ENCODE data around the gene ASB5.
A peak's percentile ranks its signal among the peaks of the same experiment; 100 is the strongest.
"Not testable (repeated sequence)": the region's sequence is repeated elsewhere in the genome, so short reads cannot be mapped to it uniquely, and the experiment has no call there.

The ASB5 gene, protein sequence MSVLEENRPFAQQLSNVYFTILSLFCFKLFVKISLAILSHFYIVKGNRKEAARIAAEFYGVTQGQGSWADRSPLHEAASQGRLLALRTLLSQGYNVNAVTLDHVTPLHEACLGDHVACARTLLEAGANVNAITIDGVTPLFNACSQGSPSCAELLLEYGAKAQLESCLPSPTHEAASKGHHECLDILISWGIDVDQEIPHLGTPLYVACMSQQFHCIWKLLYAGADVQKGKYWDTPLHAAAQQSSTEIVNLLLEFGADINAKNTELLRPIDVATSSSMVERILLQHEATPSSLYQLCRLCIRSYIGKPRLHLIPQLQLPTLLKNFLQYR

GRCh38 chr4:176268963-176269362 is at the start of gene ASB5:
Gene ASB5, minus strand, starts transcription at chr4:176269222. Its CDS starts 114 bp downstream, at chr4:176269108.
- no peak for DNase-seq (ENCODE audit: low read depth)

- no peak for DNase-seq (ENCODE audit: low read depth)
These were observed 44.7 kb upstream of the ASB5 start for GRCh38 chr4:176313596-176314336.

- DNase-seq (ENCODE audit: low read depth): peak; percentile 6
These were observed 40.8 kb upstream of the ASB5 start for GRCh38 chr4:176309772-176310171.

GRCh38 chr4:176309046-176309445 is 40.0 kb upstream of the ASB5 start:
- DNase-seq (ENCODE audit: low read depth): no peak

GRCh38 chr4:176308441-176308840 is 39.4 kb upstream of the ASB5 start:
- no peak for DNase-seq (ENCODE audit: low read depth)

DNA sequence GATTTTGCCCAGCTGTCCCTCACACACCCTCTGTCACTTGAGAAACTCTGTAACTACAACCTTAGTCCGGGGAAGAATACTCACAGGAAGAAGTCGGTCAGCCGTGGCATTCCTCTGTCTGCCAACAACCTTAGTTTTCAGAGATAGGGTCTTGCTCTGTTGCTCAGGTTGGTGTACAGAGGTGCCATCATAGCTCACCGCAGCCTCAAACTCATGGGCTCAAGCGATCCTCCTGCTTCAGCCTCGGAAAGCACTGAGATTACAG is 38.6 kb upstream of the ASB5 start:
- no peak for DNase-seq (ENCODE audit: low read depth)

- DNase-seq (ENCODE audit: low read depth): no peak
These were observed 38.0 kb upstream of the ASB5 start for GRCh38 chr4:176306837-176307665.

DNA sequence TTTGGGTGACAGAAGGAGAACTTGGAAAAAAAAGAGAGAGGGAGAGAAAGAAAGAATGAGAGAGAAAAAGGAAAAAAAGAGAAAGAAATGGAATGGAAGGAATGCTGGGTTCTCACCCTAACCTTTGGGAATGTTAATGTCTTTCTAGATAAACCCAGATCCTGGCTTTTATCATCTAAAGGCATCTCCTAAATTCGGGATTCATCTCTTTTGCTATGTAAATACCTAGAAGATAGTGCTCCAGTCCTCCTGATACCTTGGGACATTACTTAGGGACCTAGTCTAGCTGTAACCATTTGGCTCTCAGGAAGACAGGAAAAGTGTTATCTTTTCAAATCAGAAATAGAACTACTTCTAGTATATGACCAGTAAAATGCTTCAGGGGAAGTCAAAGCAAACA is 34.9 kb upstream of the ASB5 start:
- DNase-seq (ENCODE audit: low read depth): no peak

DNA sequence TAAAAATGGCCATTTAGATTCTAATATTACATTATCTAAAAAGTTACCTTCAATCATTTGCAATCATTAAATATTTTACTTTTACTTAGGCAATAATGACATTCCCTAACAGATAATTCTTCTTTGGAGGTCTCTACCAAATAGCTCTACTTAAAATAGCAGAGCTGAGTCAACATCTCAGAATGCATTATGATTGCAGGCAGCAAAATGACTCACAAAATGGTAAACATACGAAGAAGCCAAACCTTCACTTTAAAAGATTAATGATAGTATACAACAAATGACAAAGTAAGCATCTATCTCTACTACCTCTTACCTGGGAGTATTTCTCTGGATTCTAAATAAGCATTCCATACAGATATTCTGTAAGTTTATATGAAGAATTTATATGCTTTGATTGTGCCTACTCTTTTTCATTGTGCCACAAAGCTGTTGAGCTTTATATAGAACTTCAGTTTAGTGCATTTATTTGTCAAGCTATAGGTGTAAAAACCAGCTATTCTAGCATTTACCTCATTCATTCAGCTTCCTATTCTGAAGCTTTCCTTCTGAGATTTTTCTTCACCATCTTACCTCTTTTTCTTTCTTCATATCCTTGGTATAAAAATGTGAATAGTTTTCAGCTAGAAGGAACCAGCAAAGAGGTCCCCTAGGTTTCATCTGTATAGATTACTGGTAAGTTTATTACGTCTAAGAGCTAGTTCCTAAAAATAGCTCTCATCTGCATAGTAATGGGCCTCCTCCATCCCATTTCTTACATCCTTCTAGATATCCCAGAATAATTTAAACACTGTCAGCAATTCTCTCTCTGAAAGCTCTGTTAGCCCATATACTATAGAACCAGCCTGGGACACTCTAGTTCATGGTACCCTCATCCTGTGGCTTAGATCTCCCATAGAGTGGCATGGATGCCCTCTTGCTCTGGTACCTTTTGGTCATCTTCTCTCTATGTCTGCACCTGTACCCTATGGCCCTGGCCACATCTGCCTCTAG is 33.6 kb upstream of the ASB5 start:
- peak; percentile 63 for DNase-seq (ENCODE audit: low read depth)

GRCh38 chr4:176300565-176300964 is 31.5 kb upstream of the ASB5 start:
- no peak for DNase-seq (ENCODE audit: low read depth)

DNA sequence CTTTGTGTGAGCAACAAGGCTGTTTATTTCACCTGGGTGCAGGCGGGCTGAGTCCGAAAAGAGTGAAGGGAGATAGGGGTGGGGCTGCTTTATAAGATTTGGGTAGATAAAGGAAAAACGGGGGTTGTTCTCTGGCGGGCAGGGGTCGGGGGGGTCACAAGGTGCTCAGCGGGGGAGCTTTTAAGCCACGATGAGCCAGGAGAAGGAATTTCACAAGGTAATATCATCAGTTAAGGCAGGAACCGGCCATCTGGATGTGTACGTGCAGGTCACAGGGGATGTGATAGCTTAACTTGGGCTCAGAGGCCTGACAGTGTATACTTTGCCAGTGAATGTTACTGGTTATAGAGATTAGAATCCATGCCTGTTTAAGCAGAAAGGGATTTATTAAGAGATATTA is 31.0 kb upstream of the ASB5 start:
- DNase-seq (ENCODE audit: low read depth): no peak

GRCh38 chr4:176298664-176299063 is 29.6 kb upstream of the ASB5 start:
- no peak for DNase-seq (ENCODE audit: low read depth)

- not testable (repeated sequence) for DNase-seq (ENCODE audit: low read depth)
These were observed 26.9 kb upstream of the ASB5 start for GRCh38 chr4:176295907-176296306.

- DNase-seq (ENCODE audit: low read depth): no peak
These were observed 24.6 kb upstream of the ASB5 start for GRCh38 chr4:176293660-176294059.

- DNase-seq (ENCODE audit: low read depth): no peak
These were observed 23.9 kb upstream of the ASB5 start for GRCh38 chr4:176292920-176293319.

DNA sequence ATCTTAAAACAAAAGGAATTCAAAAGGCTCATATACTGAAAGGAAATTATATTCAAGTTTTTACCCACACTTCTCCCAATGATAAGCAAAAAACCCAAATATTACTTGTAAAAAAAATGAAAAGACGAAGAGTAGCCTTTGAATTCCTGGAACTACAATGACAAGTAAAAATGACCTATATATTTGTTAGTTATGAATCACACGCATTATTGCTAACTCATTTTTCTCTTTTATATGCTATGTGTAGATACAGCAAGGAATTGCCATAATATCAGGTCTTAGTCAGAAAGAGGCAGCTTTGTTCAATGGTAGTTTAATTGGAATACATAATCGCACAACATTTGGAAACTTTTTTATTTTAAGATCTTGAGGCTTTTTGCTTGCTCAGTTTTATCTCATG is 22.7 kb upstream of the ASB5 start:
- DNase-seq (ENCODE audit: low read depth): no peak

DNA sequence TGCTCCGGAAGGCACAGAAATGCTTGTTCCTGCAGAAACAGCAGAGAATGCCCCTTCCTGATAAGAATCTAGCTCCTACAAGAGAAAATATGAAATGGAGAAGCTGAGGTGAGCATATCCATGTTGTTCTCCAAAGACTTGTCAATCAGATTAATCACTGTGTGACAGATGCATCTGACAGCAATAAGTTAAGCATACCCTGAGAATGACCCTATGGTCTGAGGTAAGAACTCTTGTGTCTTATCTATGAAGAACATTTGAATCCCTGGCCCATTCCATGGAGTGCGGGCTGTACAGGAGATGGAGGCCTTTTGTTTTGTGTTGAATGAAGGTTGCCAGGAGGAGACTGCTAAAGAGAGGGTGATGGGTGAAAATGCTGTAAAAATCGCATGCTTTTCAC is 21.5 kb upstream of the ASB5 start:
- no peak for DNase-seq (ENCODE audit: low read depth)

GRCh38 chr4:176289561-176289960 is 20.5 kb upstream of the ASB5 start:
- no peak for DNase-seq (ENCODE audit: low read depth)

DNA sequence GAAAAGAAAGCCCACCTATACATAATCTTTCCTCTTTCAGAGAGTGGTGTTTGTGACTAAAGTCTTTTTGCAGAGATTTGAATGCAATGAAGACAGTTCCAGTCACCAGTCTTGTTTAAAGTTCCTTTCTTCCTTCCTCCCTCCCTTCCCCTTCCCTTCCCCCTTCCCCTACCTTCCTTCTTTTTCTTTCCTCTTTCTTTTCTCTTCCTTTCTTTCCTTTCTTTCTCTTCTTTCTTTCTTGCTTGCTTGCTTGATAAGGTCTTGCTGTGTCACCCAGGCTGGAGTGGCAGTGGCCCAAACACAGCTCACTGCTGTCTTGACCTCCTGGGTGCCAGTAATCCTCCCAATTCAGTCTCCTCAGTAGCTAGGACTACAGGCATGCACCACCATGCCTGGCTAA is 19.0 kb upstream of the ASB5 start:
- no peak for DNase-seq (ENCODE audit: low read depth)

DNA sequence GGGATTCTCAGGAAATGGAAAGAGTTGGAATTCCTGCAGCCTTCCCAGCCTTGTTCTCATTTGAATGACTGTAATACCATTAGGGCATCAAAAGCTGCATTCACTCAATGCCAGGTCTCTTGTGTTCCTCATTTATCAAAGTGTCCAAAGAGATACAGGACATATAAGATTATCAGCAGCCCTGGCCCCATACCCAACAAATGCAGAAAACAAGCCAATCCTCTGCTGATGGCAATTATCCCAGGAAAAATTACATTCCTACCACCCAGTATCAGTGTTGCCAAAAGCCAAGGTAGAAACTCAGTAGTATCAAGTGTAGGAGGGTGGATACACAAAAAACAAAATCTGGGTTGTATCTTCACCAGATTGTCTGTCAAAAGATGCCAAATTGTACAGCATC is 18.5 kb upstream of the ASB5 start:
- no peak for DNase-seq (ENCODE audit: low read depth)

- DNase-seq (ENCODE audit: low read depth): peak; percentile 86
These were observed 17.7 kb upstream of the ASB5 start for GRCh38 chr4:176286728-176287127.

DNA sequence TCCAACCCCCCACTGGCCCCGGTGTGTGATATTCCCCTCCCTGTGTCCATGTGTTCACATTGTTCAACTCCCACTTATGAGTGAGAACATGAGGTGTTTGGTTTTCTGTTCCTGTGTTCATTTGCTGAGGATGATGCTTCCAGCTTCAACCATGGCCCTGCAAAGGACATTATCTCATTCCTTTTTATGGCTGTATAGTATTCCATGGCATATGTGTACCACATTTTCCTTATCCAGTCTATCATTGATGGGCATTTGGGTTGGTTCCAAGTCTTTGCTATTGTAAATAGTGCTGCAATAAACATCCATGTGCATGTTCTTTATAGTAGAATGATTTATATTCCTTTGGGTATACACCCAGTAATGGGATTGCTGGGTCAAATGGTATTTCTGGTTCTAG is 10.5 kb upstream of the ASB5 start:
- not testable (repeated sequence) for DNase-seq (ENCODE audit: low read depth)
